NCI-H2171 (cell line): Measurements from ENCODE around the gene MYL5.
"Not testable (repeated sequence)": the region's sequence is repeated elsewhere in the genome, so short reads cannot be mapped to it uniquely, and the experiment has no call there.

Source experiments
- DNase-seq: peaks from one replicate; lab custom pipeline; 2025; lab: John Stamatoyannopoulos, UW

The MYL5 gene

GRCh38 chr4:657834-658667 is 16.3 kb upstream of the MYL5 start:
- DNase-seq = no peak

DNA sequence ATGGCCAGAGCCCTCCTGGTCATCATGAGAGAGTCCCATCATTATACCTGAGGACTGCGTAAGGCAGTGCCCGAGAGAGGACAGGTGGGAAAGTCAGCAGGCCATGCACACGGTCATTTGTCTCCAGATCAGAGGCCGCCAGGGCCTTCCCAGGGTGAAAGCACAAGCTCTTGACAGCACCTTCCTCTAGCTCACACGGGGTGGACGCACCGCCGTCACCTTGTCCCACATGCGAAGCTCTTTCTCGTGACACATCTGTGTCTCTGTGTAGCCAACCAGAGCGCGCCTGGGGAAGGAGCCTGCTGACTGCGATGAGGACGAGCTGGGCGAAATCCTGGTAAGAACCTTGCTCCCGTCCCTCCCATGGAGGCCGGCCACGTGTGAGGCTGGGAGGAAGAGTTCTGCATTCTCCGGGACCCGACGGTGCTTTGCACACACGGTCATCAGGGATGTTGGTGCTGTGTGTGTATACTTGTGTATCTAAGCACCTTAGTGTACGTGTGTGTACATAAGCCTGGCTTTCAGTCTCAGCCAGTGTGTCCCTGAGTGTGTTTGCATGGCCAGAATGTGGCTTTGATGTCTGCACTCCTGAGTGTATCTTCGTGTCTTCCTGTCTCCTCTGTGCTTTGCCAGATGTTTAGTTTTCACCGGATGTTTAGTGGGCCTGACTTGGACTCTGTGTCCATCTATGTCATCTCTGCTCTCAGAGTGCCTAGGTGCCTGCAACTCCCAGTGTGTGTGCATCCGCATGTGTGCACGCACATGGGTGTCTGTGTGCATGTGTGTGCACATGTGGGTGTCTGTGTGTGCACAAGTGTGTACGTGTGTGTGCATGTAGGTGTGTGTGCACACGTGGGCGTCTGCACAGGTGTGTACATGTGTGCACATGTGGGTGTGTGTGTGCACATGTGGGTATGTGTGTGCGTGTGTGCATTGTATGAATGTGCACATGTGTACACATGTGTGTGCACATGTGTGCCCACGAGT is 15.4 kb upstream of the MYL5 start:
- no peak for DNase-seq

- no peak for DNase-seq
These were observed 14.5 kb upstream of the MYL5 start for GRCh38 chr4:659851-660250.

GRCh38 chr4:660401-660800 is 13.9 kb upstream of the MYL5 start:
- DNase-seq = no peak

- DNase-seq = no peak
These were observed 13.1 kb upstream of the MYL5 start for GRCh38 chr4:661231-661630.

- DNase-seq = no peak
These were observed 12.2 kb upstream of the MYL5 start for GRCh38 chr4:661881-662761.

- no peak for DNase-seq
These were observed 11.3 kb upstream of the MYL5 start for GRCh38 chr4:663046-663437.

- peak; percentile 54 for DNase-seq
These were observed 10.6 kb upstream of the MYL5 start for GRCh38 chr4:663438-664428.

- no peak for DNase-seq
These were observed 9.6 kb upstream of the MYL5 start for GRCh38 chr4:664713-665231.

GRCh38 chr4:665381-665750 is 9.0 kb upstream of the MYL5 start:
- no peak for DNase-seq

DNA sequence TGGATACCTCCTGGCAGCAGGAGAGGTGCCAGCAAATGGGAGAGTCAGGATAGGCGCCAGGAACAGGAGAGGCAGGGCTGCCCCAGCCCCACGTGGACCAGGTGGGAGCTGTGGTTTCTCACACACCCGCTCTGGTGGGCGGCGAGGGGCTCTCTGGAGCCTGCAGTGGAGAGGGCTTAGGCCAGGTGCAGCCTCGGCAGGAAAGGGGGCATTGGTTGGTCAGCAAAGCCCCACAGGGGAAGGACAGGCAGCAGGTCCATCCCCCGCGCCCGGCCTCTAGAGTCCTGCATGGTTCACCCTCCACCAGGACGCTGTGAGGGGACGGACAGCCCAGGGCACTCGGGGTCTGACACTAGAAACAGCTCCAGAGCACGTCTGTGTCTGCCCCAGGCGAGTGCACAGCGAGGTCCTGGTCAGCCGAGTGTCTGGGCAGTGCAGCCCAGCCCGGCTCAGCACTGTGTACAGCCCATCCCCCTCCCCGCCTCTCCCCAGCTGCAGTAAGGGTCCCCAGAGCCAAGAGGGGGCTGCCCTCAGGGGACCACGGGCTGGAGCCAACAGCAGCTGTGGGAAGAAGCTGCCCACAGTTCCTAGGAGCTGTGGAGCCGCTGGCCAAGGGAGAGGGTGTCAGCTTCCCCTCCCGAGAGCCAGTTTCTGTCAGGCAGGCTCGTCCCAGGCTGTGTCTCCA is 8.4 kb upstream of the MYL5 start:
- no peak for DNase-seq

DNA sequence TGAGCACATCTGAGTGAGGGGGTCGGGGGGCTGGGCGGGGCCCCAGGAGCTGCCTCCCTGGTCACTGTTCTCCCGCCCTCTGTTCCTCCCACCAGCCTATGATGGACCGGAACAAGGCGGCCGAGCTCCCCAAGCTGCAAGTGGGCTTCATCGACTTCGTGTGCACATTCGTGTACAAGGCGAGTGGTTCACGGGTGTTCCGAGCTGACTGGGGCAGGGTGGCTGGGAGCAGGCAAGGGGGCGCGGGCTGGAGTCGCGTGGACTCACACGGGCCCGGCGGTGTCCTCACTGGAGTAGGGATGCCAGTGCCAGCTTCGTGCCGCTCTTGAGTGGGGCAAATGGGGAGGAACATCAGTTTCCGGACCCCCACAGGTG is 7.9 kb upstream of the MYL5 start:
- no peak for DNase-seq

DNA sequence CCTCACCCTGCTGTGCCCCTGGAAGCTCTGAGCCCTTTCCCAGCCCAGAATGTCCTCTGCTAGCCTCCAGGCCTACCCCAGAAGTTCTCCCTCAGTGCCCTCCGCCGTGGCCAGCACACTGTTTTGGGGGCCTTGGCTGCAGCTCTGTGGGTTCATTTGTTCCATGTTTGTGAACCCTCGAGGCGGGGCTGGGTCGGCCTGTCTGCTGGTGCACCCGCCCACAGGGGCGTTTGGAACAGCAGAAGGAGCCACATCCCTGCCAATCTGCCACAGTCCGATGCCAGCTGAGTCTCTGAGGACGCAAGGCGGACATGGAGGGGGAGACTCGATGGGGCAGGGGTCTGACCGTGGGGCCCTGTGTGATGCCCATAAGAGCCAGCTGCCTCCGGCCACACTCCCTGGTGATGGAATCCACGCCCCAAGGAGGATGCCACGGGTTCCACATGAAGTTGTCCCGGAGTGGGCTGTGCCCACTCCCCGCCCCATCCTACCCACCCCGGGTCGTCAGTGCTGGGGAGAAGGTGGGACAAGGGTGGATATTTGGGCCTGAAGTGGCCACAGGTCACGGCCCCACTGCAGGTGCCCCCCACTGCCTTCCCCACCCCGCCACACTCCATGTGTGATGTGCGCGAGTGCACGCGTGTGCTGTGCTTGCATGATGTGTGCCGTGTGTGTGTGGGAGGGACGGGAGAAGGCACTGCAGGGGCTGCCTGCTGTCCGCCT is 7.4 kb upstream of the MYL5 start:
- DNase-seq = no peak

DNA sequence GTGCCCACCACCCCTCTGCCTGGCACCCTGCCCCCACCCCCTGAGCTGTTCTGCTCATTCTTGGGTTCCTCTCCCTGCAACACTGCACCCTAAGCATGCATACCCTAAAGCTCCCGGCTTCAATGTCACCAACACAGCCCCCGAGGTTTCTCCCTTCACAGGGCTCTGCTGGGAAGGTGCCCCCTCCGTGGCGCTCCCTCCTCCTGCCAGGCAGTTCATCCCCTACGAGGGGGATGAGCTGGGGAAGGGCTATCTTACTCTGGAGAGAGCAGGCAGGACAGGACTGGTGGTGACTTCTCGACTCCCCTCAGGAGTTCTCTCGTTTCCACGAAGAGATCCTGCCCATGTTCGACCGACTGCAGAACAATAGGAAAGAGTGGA is 6.8 kb upstream of the MYL5 start:
- no peak for DNase-seq

DNA sequence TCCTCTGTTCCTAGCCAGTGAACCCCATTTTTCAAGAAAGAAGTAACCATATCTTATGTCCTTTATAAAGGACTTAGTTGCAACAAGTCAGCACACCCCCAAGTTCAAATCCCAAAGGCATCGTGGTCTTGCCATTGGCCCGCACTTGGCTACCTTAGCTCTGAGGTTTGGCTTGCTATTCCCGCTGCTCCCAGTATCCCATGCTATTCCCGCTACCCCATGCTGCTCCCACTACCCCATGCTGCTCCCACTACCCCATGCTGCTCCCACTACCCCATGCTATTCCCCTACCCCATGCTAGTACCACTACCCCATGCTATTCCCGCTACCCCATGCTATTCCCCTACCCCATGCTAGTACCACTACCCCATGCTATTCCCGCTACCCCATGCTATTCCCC is 6.1 kb upstream of the MYL5 start:
- not testable (repeated sequence) for DNase-seq

- not testable (repeated sequence) for DNase-seq
These were observed 4.4 kb upstream of the MYL5 start for GRCh38 chr4:669806-670559.

GRCh38 chr4:671769-672168 is 2.6 kb upstream of the MYL5 start:
- no peak for DNase-seq

DNA sequence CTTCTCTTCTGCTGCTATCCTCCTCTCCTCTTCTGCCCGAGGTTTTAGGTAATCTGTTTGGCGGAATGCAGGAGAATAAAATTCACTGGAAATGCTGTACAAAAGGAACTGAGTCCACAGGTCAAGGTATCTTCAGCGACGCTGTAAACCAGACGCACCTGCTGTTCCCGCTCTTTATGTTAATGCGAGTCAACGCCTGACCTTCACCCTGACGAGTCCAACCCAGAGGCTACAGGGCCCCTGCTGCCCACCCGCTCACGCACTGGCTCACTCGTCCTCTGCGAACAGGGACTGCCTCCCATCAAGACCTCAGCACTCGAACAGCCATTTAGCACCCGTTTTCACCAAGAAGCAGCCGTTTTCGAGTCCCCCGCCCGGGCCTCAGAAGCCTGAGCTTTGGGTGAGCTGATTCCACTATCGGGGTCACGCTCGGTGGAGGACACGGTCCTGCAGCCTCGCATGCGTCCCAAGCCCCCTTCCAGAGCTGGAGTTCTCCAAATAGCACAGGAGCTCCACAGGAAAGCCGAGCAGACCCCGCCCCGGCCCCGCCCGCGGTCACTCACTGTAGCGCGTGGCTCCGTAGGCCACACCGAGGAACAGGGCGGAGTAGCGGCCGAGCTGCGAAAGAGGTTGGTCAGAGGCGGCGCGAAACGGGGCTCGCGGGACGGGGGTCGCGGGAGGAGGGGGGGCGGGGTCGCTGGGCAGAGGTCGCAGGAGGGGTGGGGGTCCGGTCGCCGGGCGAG is 822 bp upstream of the MYL5 start:
- no peak for DNase-seq
